Astrocyte of the hippocampus (primary cell): Measurements from ENCODE around the gene STOX2.

Experiments used
- DNase-seq: peaks from one replicate; pipeline ENCODE4 v3.0.0; 2011; ENCODE audit warnings: low read depth, low spot score

Gene STOX2

DNA sequence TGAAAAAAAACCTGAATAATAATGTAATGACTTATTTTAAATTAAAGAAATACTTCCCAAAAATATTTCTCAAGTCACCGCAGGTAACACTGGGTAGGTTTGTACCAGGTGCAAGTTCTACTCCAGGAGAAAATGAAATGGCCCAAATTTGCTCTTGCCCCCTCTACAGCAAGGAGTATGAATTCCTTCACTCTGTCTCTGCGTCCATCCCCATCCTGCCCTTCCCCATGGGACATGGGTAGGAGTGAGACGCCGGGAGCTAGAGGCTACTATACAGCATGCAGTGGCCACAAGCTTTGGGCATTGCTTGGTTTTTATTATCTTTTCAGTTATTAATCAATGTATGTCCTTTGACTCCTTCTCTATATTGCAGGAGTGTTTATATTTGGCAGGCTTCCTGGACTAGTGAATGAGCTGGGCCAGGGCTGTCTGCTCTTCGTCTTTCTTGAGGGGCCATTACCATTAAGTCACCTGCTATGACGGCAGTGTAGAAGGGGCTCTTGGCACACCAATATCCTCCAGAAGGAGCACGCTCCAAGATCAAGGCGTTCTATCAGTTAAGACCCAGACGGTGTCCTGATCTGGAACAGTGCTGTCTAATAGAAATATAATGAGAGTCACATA, 162.9 kb downstream of the STOX2 start:
- no peak for DNase-seq
